PC-9 (cell line): ENCODE measurements around the gene DUSP23. TPM values are rescaled to one million over a fixed set of nuclear protein-coding genes. Genes with fewer than 3 reads are reported as not detected.

Source experiments
- BruUV-seq: library from RNA; stranded (reverse); fragments of 400-500 nt; replicated peaks from 2 replicates; lab custom pipeline; 2021; lab: Mats Ljungman, UMichigan
- CTCF ChIA-PET: fragments of 300-600 bp; sonication (Branson Sonifier 250); formaldehyde crosslinking; loops from one replicate; lab custom pipeline; 2022; ENCODE audit warnings: antibody characterized with exemption; lab: Charles Lee
- POLR2A ChIA-PET: fragments of 300-600 bp; sonication (Branson Sonifier 250); formaldehyde crosslinking; loops from one replicate; lab custom pipeline; 2022; ENCODE audit warnings: antibody characterized with exemption; ENCODE audit not compliant: unreplicated experiment; lab: Charles Lee
- DNase-seq, 2 experiments: peaks; one replicate each; pipeline versions ENCODE4 v3.0.0 to v3.0.0-alpha.2; 2015 to 2022; ENCODE audit warnings: mixed read lengths in 1 of 2
- H2AFZ ChIP-seq: fragments of 200-600 bp; sonication (generic); 2 replicates; pipeline ENCODE4 v1.8.1; 2017; ENCODE audit warnings: antibody characterized with exemption
- H3F3A ChIP-seq: fragments of 200-600 bp; sonication (generic); 2 replicates; pipeline ENCODE4 v1.8.1; 2017; ENCODE audit warnings: antibody characterized with exemption, mild to moderate bottlenecking, low read depth; ENCODE audit not compliant: insufficient read depth
- H3K27ac ChIP-seq: fragments of 200-600 bp; sonication (generic); 2 replicates; pipeline ENCODE4 v1.6.1; 2016; ENCODE audit warnings: mixed run types
- H3K27me3 ChIP-seq: fragments of 200-600 bp; sonication (generic); 2 replicates; pipeline ENCODE4 v1.6.1; 2016; ENCODE audit warnings: low read depth, mixed run types; ENCODE audit not compliant: insufficient read depth
- H3K36me3 ChIP-seq: fragments of 200-600 bp; sonication (generic); 2 replicates; pipeline ENCODE4 v1.6.1; 2016; ENCODE audit warnings: low read depth, mixed run types
- H3K4me1 ChIP-seq: fragments of 200-600 bp; sonication (generic); replicated peaks from 2 replicates; pipeline ENCODE4 v1.6.1; 2016; ENCODE audit warnings: mixed run types; ENCODE audit not compliant: insufficient read depth
- H3K4me2 ChIP-seq: fragments of 200-600 bp; sonication (generic); 2 replicates; pipeline ENCODE4 v1.6.1; 2017; ENCODE audit warnings: mixed run types
- H3K4me3 ChIP-seq: fragments of 200-600 bp; sonication (generic); 2 replicates; pipeline ENCODE4 v1.6.1; 2016; ENCODE audit warnings: mixed run types
- H3K79me2 ChIP-seq: fragments of 200-600 bp; sonication (generic); 2 replicates; pipeline ENCODE4 v1.6.1; 2017; ENCODE audit warnings: low read depth, mixed run types
- H3K9me2 ChIP-seq: fragments of 200-600 bp; sonication (generic); 2 replicates; pipeline ENCODE4 v1.8.1; 2017; ENCODE audit warnings: mild to moderate bottlenecking; ENCODE audit not compliant: insufficient read depth
- H3K9me3 ChIP-seq: fragments of 200-600 bp; sonication (generic); 2 replicates; pipeline ENCODE4 v1.8.1; 2016; ENCODE audit warnings: low read depth; ENCODE audit not compliant: insufficient read depth
- H4K20me1 ChIP-seq: fragments of 200-600 bp; sonication (generic); 2 replicates; pipeline ENCODE4 v1.8.1; 2017; ENCODE audit not compliant: insufficient read depth
- EZH2 ChIP-seq: fragments of 200-600 bp; sonication (generic); IDR thresholded peaks from 2 replicates; pipeline ENCODE4 v1.8.0; 2017; ENCODE audit warnings: antibody characterized with exemption, low read depth
- intact Hi-C: fragments of 100-400 bp; cut with micrococcal nuclease; formaldehyde crosslinking; loops from one replicate; pipeline ENCODE4 v1.10.0; 2022; ENCODE audit not compliant: unreplicated experiment
- total RNA-seq: library from RNA; stranded (reverse); gene quantifications from 2 replicates; pipeline ENCODE4 v1.2.3, GENCODE V29; 2021
- TF ChIP-seq, protein P1 (sequence below): fragments of 200-600 bp; sonication (generic); conservative IDR thresholded peaks from 2 replicates; pipeline ENCODE4 v1.6.1; 2017; ENCODE audit warnings: mixed run types, antibody characterized with exemption, mild to moderate bottlenecking, moderate library complexity

The DUSP23 gene
- total RNA-seq, 1 experiment from 2014 or later: 33.1 TPM

- Histone ChIP-seq H3F3A (no peaks in the 10 kb centered on the region), H3K27ac (no peak overlapping the region), H3K4me2 (no peak overlapping the region), H2AFZ (no peak overlapping the region), H3K9me2 (no peaks in the 10 kb centered on the region), H3K4me3 (no peak overlapping the region), H3K9me3 (no peaks in the 10 kb centered on the region), H3K27me3 (no peaks in the 10 kb centered on the region), H4K20me1 (no peaks in the 10 kb centered on the region), H3K36me3 (no peaks in the 10 kb centered on the region), H3K79me2 (no peaks in the 10 kb centered on the region), H3K4me1 (no peaks in the 10 kb centered on the region)
- TF ChIP-seq EZH2: no peak
- TF ChIP-seq, protein P1, sequence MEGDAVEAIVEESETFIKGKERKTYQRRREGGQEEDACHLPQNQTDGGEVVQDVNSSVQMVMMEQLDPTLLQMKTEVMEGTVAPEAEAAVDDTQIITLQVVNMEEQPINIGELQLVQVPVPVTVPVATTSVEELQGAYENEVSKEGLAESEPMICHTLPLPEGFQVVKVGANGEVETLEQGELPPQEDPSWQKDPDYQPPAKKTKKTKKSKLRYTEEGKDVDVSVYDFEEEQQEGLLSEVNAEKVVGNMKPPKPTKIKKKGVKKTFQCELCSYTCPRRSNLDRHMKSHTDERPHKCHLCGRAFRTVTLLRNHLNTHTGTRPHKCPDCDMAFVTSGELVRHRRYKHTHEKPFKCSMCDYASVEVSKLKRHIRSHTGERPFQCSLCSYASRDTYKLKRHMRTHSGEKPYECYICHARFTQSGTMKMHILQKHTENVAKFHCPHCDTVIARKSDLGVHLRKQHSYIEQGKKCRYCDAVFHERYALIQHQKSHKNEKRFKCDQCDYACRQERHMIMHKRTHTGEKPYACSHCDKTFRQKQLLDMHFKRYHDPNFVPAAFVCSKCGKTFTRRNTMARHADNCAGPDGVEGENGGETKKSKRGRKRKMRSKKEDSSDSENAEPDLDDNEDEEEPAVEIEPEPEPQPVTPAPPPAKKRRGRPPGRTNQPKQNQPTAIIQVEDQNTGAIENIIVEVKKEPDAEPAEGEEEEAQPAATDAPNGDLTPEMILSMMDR: no peak
- ChIA-PET CTCF (no interaction called here), POLR2A (no interaction called here)
- BruUV-seq: no TSS peak
- intact Hi-C loops: no loop called here
- DNase-seq: no peak
Observed at GRCh38 chr1:159743651-159744410, 36.9 kb upstream of the DUSP23 start.

- DNase-seq: no peak
- intact Hi-C loops: no loop called here
- BruUV-seq: no TSS peak
- CTCF ChIA-PET: no interaction called here
- Histone ChIP-seq H2AFZ (no peak overlapping the region), H3F3A (no peaks in the 10 kb centered on the region), H3K79me2 (no peaks in the 10 kb centered on the region), H3K36me3 (no peaks in the 10 kb centered on the region), H3K9me2 (no peaks in the 10 kb centered on the region), H3K9me3 (no peaks in the 10 kb centered on the region), H3K4me2 (no peak overlapping the region), H3K27ac (no peak overlapping the region), H3K27me3 (no peaks in the 10 kb centered on the region), H3K4me3 (no peak overlapping the region), H3K4me1 (no peaks in the 10 kb centered on the region), H4K20me1 (no peaks in the 10 kb centered on the region)
- POLR2A ChIA-PET: no interaction called here
- TF ChIP-seq, protein P1: no peak
- TF ChIP-seq EZH2: no peak
Observed at GRCh38 chr1:159746666-159747065, 34.1 kb upstream of the DUSP23 start.

- H3F3A ChIP-seq: no peaks in the 10 kb centered on the region
- H3K79me2 ChIP-seq: no peaks in the 10 kb centered on the region
- H4K20me1 ChIP-seq: no peaks in the 10 kb centered on the region
- H3K36me3 ChIP-seq: no peaks in the 10 kb centered on the region
- BruUV-seq: no TSS peak
- no peaks in the 10 kb centered on the region for H3K4me1 ChIP-seq
- H3K27ac ChIP-seq: no peak overlapping the region
- intact Hi-C loops: no loop called here
- CTCF ChIA-PET: no interaction called here
- TF ChIP-seq EZH2: no peak
- TF ChIP-seq, protein P1: no peak
- H3K9me3 ChIP-seq: no peaks in the 10 kb centered on the region; the same call in 1 of the 2 replicates
- H2AFZ ChIP-seq: no peak overlapping the region
- H3K4me3 ChIP-seq: no peak overlapping the region
- no peak for DNase-seq
- H3K4me2 ChIP-seq: no peak overlapping the region
- no peaks in the 10 kb centered on the region for H3K27me3 ChIP-seq
- H3K9me2 ChIP-seq: no peaks in the 10 kb centered on the region
- POLR2A ChIA-PET: no interaction called here
Observed at GRCh38 chr1:159748370-159748769, 32.4 kb upstream of the DUSP23 start.
